GM19099 (cell line): ENCODE results near the gene GIT2.

Experiments
- POLR2A ChIP-seq: IDR thresholded peaks from 3 replicates; pipeline ENCODE4 v1.6.1; 2011; ENCODE audit warnings: low read depth; ENCODE audit not compliant: insufficient read length; ENCODE audit errors: extremely low read depth

GIT2 gene

GRCh38 chr12:109940339-109940923 lies 55.7 kb downstream of the GIT2 start:
- no peak for TF ChIP-seq POLR2A

GRCh38 chr12:109939504-109939903 lies 56.7 kb downstream of the GIT2 start:
- TF ChIP-seq POLR2A: no peak

GRCh38 chr12:109938947-109939346 lies 57.2 kb downstream of the GIT2 start:
- no peak for TF ChIP-seq POLR2A

DNA sequence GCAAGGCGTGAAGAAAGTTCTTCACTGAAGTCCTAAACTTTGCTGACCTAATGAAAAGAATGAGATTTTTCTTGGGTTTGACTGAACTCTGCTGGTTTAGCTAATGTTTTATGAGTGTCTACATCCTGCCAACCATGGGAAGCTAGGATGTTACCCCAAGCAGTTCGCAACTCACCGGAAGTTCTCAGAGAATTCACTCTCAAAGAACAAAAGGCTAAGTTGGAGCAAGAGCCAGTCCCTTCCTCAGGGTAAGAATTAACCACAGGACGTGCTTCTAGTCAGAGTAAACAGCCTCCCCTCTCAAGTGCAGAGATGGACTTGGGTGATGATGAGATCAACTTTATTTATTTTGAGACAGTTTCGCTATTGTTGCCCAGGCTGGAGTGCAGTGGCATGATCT lies 58.8 kb downstream of the GIT2 start:
- no peak for TF ChIP-seq POLR2A

GRCh38 chr12:109934026-109934425 lies 62.1 kb downstream of the GIT2 start:
- TF ChIP-seq POLR2A: no peak

GRCh38 chr12:109932878-109933503 lies 63.2 kb downstream of the GIT2 start:
- TF ChIP-seq POLR2A: no peak

- no peak for TF ChIP-seq POLR2A
Measured at GRCh38 chr12:109931143-109931542, 65.0 kb downstream of the GIT2 start.

- no peak for TF ChIP-seq POLR2A
Measured at GRCh38 chr12:109930028-109930800, 66.0 kb downstream of the GIT2 start.

DNA sequence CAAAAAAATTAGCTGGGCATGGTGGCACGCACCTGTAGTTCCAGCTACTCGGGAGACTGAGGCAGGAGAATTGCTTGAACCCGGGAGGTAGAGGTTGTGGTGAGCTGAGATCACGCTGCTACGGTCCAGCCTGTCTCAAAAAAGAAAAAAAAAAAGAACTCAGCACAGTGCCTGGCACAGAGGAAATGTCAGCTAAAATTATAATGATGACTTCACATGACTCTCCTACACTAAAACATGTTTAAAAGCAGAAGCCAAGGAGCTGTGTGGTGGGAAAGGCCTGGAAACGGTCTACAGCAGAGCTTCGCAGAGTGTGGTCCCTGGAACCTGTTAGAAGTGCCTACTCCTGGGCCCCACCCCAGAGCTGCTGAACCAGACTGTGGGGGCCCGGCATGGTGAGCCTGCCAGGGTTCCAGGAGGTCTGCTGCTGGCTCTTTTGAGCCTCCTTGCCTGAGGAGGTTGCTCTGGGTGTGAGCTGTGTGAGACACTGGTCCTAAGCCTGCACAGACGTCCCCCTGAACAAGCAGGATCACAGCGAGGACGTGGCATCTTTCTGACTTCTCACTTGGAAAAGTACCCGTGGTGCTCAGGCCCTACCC lies 68.0 kb downstream of the GIT2 start:
- TF ChIP-seq POLR2A: no peak

- no peak for TF ChIP-seq POLR2A
Measured at GRCh38 chr12:109927622-109928021, 68.5 kb downstream of the GIT2 start.

DNA sequence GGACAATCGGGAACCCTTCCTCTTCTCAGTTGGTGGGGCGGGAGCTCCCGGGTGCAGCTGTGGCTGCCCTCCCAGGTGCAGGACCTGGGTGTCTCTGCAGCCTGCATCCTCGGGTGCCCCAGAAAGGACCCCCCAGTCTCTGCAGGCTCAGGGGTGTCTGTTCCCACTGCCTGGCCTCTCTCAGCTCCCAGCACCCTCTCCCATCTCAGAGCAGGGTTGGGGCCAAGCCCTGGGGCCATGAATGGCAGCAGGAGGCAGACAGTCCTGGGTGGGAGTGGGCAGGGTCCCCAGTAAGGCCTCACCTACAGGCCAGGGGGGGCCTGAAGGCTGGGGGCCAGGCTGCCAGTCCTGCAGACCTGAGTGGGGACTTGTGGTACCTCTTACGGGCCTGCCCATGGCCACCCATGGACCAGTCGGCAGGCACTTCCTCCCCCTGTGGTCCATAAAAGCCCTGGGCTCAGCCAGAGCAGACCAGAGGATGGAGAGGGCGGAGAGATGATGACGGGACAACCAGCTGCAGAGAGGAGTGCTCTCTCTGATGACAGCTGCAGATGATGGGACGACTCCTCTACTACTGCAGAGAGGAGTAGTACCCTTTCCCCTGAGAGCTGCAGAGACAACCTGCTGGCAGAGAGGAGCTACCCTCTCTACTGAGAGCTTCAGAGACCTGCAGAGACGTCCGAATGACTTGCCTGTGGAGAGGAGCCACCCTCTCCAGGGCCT lies 69.5 kb downstream of the GIT2 start:
- no peak for TF ChIP-seq POLR2A

- no peak for TF ChIP-seq POLR2A
Measured at GRCh38 chr12:109926016-109926415, 70.2 kb downstream of the GIT2 start.

DNA sequence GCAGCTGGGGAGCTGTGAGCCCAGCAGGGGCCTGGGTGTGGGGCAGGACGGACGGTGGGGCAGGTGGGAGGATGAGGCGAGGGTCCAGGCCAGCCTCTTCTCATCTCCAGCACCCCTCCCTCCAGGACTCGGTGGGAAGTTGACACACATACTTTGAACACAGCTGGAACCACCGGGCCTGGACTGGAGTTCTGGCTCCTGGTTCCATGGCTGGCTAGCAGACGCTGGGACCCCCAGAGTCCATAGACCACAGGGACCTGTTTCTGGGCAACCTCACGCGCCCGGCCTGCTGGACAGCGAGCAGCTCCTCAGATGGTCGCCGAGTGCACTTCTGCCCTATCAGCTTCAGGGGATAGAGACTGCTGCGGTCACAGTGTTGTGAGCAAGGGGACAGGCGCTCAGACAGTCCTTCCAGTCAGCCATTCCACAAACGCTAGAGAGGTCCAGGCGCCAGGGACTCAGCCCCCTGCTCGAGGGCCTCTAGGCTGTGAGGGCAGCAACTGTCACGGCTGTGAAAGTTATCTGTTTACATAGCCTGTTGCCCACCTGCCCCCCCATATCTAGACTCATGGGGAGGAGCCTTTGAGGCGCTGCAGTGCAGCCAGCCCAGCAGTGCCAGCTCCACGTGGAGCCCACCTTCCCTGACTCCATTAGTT lies 70.9 kb downstream of the GIT2 start:
- no peak for TF ChIP-seq POLR2A

DNA sequence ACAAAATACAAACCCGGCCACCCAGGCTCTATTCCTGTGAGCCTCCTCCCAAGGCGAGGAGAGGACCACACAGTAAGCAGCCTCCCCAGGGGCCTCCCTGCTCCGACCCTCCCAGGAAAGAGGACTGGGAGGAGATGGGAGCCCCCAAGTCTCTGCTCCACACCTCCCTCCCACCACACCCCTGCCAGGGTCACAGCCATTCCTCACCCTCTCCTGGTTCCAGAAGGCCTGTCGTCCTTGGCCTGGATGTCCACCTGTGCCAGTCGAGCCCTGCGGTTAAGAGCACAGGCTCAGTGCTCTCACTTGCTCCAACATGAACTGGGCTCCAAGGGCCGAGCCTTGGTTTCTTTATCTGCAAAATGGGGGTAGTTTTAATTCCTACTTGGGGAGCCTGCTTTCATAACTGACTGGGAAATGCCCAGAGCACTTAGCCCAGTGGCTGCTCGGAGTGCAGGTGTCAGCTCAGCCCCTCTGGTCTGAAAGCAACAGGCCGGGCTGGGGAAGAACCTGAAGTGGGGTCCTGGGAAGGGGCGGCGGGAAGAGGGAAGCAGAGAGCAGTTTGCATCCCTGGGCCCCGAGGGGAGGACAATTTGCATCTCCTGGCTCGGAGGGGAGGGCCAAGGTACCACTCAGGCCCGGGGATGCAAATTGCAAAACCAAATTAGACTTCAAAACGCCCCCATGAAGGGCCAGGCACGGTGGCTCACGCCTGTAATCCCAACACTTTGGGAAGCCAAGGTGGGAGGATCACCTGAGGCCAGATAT lies 72.5 kb downstream of the GIT2 start:
- TF ChIP-seq POLR2A: no peak
